ENCODE measurements around the gene CEP164.
"Not testable (repeated sequence)": the region's sequence is repeated elsewhere in the genome, so short reads cannot be mapped to it uniquely, and the experiment has no call there.

CEP164 gene

GRCh38 chr11:117399100-117399840 is 71.6 kb downstream of the CEP164 start:
- not testable (repeated sequence) for DNase-seq

GRCh38 chr11:117405898-117406297 is 78.2 kb downstream of the CEP164 start:
- not testable (repeated sequence) for DNase-seq

- no peak for DNase-seq
These were observed 79.4 kb downstream of the CEP164 start for GRCh38 chr11:117407016-117407415.

- DNase-seq: no peak
These were observed 80.7 kb downstream of the CEP164 start for GRCh38 chr11:117408356-117408755.

- DNase-seq: no peak
These were observed 81.9 kb downstream of the CEP164 start for GRCh38 chr11:117409511-117409910.

GRCh38 chr11:117410238-117410637 is 82.6 kb downstream of the CEP164 start:
- no peak for DNase-seq

GRCh38 chr11:117410861-117411710 is 83.4 kb downstream of the CEP164 start:
- no peak for DNase-seq

GRCh38 chr11:117411736-117412135 is 84.1 kb downstream of the CEP164 start:
- DNase-seq: no peak

- DNase-seq: no peak
These were observed 84.5 kb downstream of the CEP164 start for GRCh38 chr11:117412176-117412575.

- no peak for DNase-seq
These were observed 85.1 kb downstream of the CEP164 start for GRCh38 chr11:117412653-117413275.

GRCh38 chr11:117413616-117414015 is 86.0 kb downstream of the CEP164 start:
- no peak for DNase-seq

- no peak for DNase-seq
These were observed 87.1 kb downstream of the CEP164 start for GRCh38 chr11:117414724-117415123.

- no peak for DNase-seq
These were observed 87.8 kb downstream of the CEP164 start for GRCh38 chr11:117415358-117415896.

- no peak for DNase-seq
These were observed 89.7 kb downstream of the CEP164 start for GRCh38 chr11:117417342-117417741.

GRCh38 chr11:117417856-117418255 is 90.2 kb downstream of the CEP164 start:
- no peak for DNase-seq

GRCh38 chr11:117418737-117419481 is 91.3 kb downstream of the CEP164 start:
- DNase-seq: no peak

GRCh38 chr11:117419482-117420142 is 92.0 kb downstream of the CEP164 start:
- peak; percentile 55 for DNase-seq

- DNase-seq: no peak
These were observed 92.5 kb downstream of the CEP164 start for GRCh38 chr11:117420143-117420485.

- no peak for DNase-seq
These were observed 92.9 kb downstream of the CEP164 start for GRCh38 chr11:117420598-117420997.

GRCh38 chr11:117421041-117421440 is 93.4 kb downstream of the CEP164 start:
- no peak for DNase-seq

GRCh38 chr11:117421476-117421875 is 93.8 kb downstream of the CEP164 start:
- DNase-seq: no peak

- no peak for DNase-seq
These were observed 95.5 kb downstream of the CEP164 start for GRCh38 chr11:117423046-117423575.
